Astrocyte (in vitro differentiated cells and primary cell): ENCODE data around the gene ACP4.

Experiments used
- CTCF ChIP-seq: IDR thresholded peaks from 2 replicates; pipeline ENCODE4 v1.5.1; 2011; ENCODE audit warnings: low read depth, mild to moderate bottlenecking, inconsistent platforms, low read length, moderate library complexity; ENCODE audit not compliant: insufficient read depth
- EZH2 ChIP-seq: IDR thresholded peaks from 2 replicates; pipeline ENCODE4 v1.6.1; 2012; ENCODE audit warnings: mild to moderate bottlenecking, low read length, inconsistent platforms; ENCODE audit not compliant: insufficient read depth

GRCh38 chr19:50826492-50827240, 36.5 kb downstream of the ACP4 start:
- TF ChIP-seq CTCF (no peak), EZH2 (no peak)
